Motor neuron (in vitro differentiated cells): ENCODE data around the gene KDSR. TPM values are rescaled to one million over a fixed set of nuclear protein-coding genes. Genes with fewer than 3 reads are reported as not detected.

ENCODE experiments used
- ATAC-seq, 8 experiments: fragments of 200-7000 bp; cut with Tn5 transposase; replicated peaks in 6 of 8; 2 replicates each; pipeline ENCODE4 v1.8.0; 2021; ENCODE audit warnings: mild to moderate bottlenecking in 8 of 8, moderate library complexity in 8 of 8
- H3K27ac ChIP-seq, 2 donors: fragments of 250-450 bp; sonication (Bioruptor Pico); 2 replicates each; pipeline ENCODE4 v1.9.0; 2021; ENCODE audit warnings: antibody characterized with exemption in 2 of 2, mild to moderate bottlenecking in 2 of 2, moderate library complexity in 1 of 2
- H3K4me1 ChIP-seq, 2 donors: fragments of 250-450 bp; sonication (Bioruptor Pico); replicated peaks in 1 of 2; 2 replicates each; pipeline ENCODE4 v1.6.1; 2021; ENCODE audit warnings: antibody characterized with exemption in 2 of 2, mild to moderate bottlenecking in 2 of 2, moderate library complexity in 1 of 2
- H3K4me3 ChIP-seq, 5 donors: fragments of 250-450 bp; sonication (Bioruptor Pico); 2 replicates each; pipeline ENCODE4 v1.9.0; 2021; ENCODE audit warnings: antibody characterized with exemption in 5 of 5, mild to moderate bottlenecking in 5 of 5, moderate library complexity in 4 of 5
- WGBS, 10 experiments: fragments of 450-650 bp; shearing (Covaris generic); methylation state at CpG; one replicate each; pipeline ENCODE4 v1.0.0; 2022; 5-methylcytosine and 5-hydroxymethylcytosine counted together
- in situ Hi-C, 9 experiments: fragments of 400-800 bp; cut with MboI; loops; one replicate each; pipeline ENCODE4 v1.15.0; 2021; ENCODE audit warnings: low sequenced_read_pairs in 9 of 9, low pct_unique_long_range_greater_than_20kb in 2 of 9; ENCODE audit not compliant: unreplicated experiment in 9 of 9
- total RNA-seq, 8 experiments: library from RNA; unstranded; fragments of 300-600 nt; gene quantifications; 2 replicates each; pipeline versions ENCODE4 v1.2.3 to v1.2.4, GENCODE V29; 2022

Gene KDSR
- total RNA-seq, result 10 to 100 TPM; 12.3 to 28.1 (median 21.4) TPM

DNA sequence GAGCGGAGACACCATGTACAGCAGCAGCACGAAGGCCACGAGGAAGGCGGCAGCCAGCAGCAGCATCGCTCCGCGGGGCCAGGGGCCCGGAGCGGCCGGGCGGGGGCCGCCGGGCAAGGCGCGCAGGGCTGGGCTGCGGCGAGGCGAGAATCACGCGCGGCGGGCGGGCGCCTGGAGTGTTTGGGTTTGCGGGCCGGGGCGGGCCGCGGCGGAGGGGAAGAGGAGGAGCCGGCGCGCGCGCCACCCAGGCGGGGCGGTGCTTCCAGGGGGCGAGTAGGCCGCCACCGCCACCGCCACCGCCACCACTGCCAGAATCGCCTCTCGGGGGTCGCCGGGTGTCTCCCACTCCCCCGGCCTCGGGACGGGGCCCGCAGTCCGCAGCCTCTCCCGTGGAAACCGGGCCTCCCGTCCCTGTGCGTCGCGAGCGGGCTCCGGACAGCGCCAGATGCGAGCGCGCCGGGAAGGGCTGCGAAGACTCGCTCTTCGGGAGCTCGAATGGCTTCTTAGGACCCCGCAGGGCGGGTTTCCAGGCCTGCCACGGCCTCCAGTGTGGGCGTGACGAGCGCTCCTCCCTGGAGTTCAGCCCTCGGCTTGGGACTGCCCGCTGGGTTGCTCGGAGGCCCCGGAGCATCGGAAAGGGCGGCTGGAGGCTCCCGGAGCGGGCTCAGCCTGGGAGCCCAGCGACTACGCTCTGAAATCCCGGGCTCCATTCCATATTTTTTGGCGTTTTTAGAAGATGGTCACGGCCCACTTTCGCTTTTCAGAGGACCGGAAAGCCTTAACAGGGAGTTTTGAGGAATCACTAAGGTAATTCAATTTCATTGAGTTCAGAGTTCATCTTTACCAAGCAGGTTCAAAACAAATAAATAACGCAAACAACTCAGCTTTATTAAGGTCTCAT is at the start of gene KDSR:
Gene KDSR (minus strand): TSS at position 154 of the 901 bp plus-strand sequence. CDS start 88 bp downstream, at position 66.
- H3K27ac ChIP-seq, result peak within 1 kb of the TSS; percentile 81 to 92
- in situ Hi-C loops, result no loop called here
- peak within 1 kb of the TSS; percentile 79 to 98 (median 85) for H3K4me3 ChIP-seq
- 0 to 10% (median 0%) methylated on average over 1 to 15 of the region's 90 CpGs; no CpG with 5 or more reads in 3 of the 10 experiments for WGBS, 10 experiments
- peaks cover 8 to 13% of the 10 kb centered on the region in 2 donors for H3K4me1 ChIP-seq
- peak; percentile 85 to 97 (median 94) for ATAC-seq

- peak in 2 of 8 experiments; percentile 21 to 25 for ATAC-seq
- WGBS, 10 experiments, result 29 to 100% (median 81%) methylated on average over 1 to 4 of the region's 4 CpGs; no CpG with 5 or more reads in 1 of the 10 experiments
- in situ Hi-C loops, result no loop called here
- Histone ChIP-seq H3K27ac (no peak overlapping the region), H3K4me1 (peaks cover 2 to 4% of the 10 kb centered on the region in 2 donors), H3K4me3 (no peak overlapping the region)
Measured at GRCh38 chr18:63412953-63413352, 45.9 kb upstream of the KDSR start.

DNA sequence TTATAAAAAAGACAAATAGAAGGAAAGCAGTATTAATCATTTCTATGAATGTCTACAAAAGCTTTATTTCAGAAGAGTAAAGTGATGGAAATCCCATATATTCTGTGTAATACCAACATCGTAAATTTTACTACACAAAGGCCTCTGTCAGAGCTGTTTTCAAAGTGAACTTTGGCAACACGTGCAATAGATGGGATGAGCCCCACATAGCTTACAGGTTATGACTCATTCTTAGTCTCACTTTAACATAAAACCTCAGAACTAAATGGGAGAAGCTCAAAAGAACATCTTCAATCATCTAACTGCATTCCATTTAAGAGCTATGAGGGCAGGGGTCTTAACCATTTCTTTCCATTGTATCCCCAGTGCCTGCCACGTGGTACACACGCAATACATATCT is 43.8 kb upstream of the KDSR start:
- in situ Hi-C loops, result no loop called here
- WGBS, 10 experiments, result 0 to 90% (median 44%) methylated on average over 1 to 4 of the region's 4 CpGs; no CpG with 5 or more reads in 1 of the 10 experiments
- ATAC-seq, result peak; percentile 30 to 88 (median 70)
- no peak overlapping the region for H3K27ac ChIP-seq
- H3K4me1 ChIP-seq, result peaks cover 2 to 4% of the 10 kb centered on the region in 2 donors
- no peak overlapping the region for H3K4me3 ChIP-seq

- Histone ChIP-seq H3K4me3 (no peak overlapping the region), H3K27ac (no peak overlapping the region), H3K4me1 (peaks cover 2 to 4% of the 10 kb centered on the region in 2 donors)
- peak in 2 of 8 experiments; percentile 40 to 41 for ATAC-seq
- in situ Hi-C loops, result no loop called here
- WGBS, 10 experiments, result 33 to 100% (median 91%) methylated on average over 1 to 5 of the region's 5 CpGs
Measured at GRCh38 chr18:63409301-63409700, 42.3 kb upstream of the KDSR start.

DNA sequence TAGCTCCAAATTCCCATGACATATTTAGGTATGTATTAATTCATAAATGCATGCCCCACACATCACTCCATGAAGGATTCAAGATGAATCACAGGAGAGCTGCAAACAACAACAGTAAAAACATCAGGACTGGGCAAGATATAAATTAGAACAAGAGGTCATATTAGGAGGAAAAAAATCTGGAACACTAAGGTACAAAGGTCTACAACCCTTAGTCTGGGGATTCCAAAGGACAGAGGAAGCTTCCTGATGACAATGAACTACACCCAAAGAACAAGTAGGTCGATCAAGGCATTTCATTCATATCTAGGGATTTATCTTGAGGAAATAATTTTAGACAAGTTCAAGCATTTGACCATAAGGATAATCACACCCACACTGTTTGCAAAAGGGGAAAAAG is 40.7 kb upstream of the KDSR start:
- peak in 1 of 8 experiments; percentile 24 for ATAC-seq
- WGBS, 10 experiments, result 33 to 90% (median 80%) methylated on average over 1 of the region's 1 CpG; no CpG with 5 or more reads in 3 of the 10 experiments
- in situ Hi-C loops, result no loop called here
- Histone ChIP-seq H3K27ac (no peak overlapping the region), H3K4me3 (no peak overlapping the region), H3K4me1 (peaks cover 2 to 4% of the 10 kb centered on the region in 2 donors)

DNA sequence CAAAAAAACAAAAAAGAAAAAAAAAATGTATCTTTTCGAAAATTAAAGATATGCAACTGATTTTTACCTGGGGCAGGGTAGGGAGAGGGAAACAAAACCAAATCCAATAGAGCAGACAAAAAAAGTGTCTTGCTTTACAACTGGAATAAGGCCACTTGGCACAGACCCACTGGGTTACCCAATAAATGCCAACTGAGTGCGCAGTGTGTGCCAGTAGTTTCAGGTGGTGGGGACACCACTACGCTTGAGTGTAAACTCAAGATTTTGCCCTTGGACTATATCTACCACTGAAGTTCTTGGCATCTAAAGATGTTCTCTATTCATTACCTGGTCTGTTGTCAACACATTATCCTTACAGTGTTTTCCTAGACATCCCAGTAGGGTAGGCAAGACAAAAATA is 39.0 kb upstream of the KDSR start:
- in situ Hi-C loops, result no loop called here
- Histone ChIP-seq H3K4me3 (no peak overlapping the region), H3K4me1 (peaks cover 2% of the 10 kb centered on the region in 2 donors), H3K27ac (no peak overlapping the region)
- 80 to 100% (median 100%) methylated on average over 1 to 3 of the region's 3 CpGs for WGBS, 10 experiments
- ATAC-seq, result no peak

GRCh38 chr18:63402246-63403162 is 35.5 kb upstream of the KDSR start:
- Histone ChIP-seq H3K4me3 (no peak overlapping the region), H3K27ac (no peak overlapping the region), H3K4me1 (no peaks in the 10 kb centered on the region)
- WGBS, 10 experiments, result 79 to 97% (median 95%) methylated on average over 2 to 8 of the region's 8 CpGs
- in situ Hi-C loops, result no loop called here
- peak in 2 of 8 experiments; percentile 46 to 55 for ATAC-seq

GRCh38 chr18:63399300-63399699 is 32.3 kb upstream of the KDSR start:
- ATAC-seq, result no peak
- no peak overlapping the region for H3K4me3 ChIP-seq
- in situ Hi-C loops, result no loop called here
- WGBS, 10 experiments, result 73 to 100% (median 94%) methylated on average over 2 to 3 of the region's 3 CpGs
- H3K4me1 ChIP-seq, result no peaks in the 10 kb centered on the region
- H3K27ac ChIP-seq, result no peak overlapping the region

- H3K27ac ChIP-seq, result no peak overlapping the region
- H3K4me3 ChIP-seq, result no peak overlapping the region
- in situ Hi-C loops, result no loop called here
- 83 to 100% (median 94%) methylated on average over 1 of the region's 1 CpG; no CpG with 5 or more reads in 2 of the 10 experiments for WGBS, 10 experiments
- ATAC-seq, result no peak
- H3K4me1 ChIP-seq, result no peaks in the 10 kb centered on the region
Measured at GRCh38 chr18:63397349-63397748, 30.3 kb upstream of the KDSR start.

DNA sequence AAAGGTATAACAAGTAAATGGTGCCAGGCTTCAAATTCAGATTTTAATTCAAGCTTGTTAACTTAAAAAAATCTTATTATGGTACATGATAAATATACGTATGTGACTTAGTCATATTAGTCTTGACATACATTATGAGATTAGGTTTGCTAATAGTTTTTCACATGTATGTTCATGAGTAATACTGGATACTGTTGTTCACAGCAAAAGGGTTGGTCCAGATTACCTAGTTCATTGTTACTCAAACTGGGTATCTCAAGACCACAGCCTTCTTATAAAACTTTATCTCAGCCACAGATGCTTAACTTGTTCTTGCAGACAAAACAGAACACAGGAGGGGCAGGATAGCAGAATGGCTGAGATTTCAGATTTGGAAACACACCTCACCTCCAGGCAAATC is 28.5 kb upstream of the KDSR start:
- in situ Hi-C loops, result no loop called here

GRCh38 chr18:63394954-63395353 is 27.9 kb upstream of the KDSR start:
- no peaks in the 10 kb centered on the region for H3K4me1 ChIP-seq
- no peak overlapping the region for H3K4me3 ChIP-seq
- WGBS, 10 experiments, result 89 to 100% (median 95%) methylated on average over 1 to 3 of the region's 3 CpGs
- no peak overlapping the region for H3K27ac ChIP-seq
- in situ Hi-C loops, result no loop called here
- ATAC-seq, result no peak

More for the DNA sequence above, 28.5 kb upstream of the KDSR start:
- ATAC-seq, result no peak
- WGBS, 10 experiments, result 75 to 100% (median 86%) methylated on average over 1 of the region's 1 CpG; no CpG with 5 or more reads in 3 of the 10 experiments
- H3K27ac ChIP-seq, result no peak overlapping the region
- no peak overlapping the region for H3K4me3 ChIP-seq
- no peaks in the 10 kb centered on the region for H3K4me1 ChIP-seq

DNA sequence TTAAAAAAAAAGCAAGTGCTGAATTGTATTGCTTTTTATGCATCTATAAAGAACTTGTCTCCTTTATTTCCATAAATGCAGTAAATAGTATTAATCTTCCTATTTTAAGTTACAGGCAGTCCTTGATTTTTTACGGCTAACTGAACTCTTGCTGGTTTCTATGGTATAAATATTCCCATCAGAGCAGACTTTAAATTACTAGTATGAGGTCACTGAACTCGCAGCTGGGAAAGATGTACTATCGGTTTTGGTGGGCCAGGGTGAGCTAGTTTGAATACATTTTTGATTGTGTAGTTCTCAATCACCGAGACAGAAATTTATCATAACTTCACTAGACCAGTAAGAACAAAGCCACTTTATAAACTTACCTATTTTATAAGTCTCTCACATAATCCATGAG is 20.9 kb upstream of the KDSR start:
- ATAC-seq, result no peak
- H3K27ac ChIP-seq, result no peak overlapping the region
- in situ Hi-C loops, result no loop called here
- WGBS, 10 experiments, result 66 to 100% (median 80%) methylated on average over 1 to 4 of the region's 4 CpGs; no CpG with 5 or more reads in 1 of the 10 experiments
- no peaks in the 10 kb centered on the region for H3K4me1 ChIP-seq
- H3K4me3 ChIP-seq, result no peak overlapping the region

DNA sequence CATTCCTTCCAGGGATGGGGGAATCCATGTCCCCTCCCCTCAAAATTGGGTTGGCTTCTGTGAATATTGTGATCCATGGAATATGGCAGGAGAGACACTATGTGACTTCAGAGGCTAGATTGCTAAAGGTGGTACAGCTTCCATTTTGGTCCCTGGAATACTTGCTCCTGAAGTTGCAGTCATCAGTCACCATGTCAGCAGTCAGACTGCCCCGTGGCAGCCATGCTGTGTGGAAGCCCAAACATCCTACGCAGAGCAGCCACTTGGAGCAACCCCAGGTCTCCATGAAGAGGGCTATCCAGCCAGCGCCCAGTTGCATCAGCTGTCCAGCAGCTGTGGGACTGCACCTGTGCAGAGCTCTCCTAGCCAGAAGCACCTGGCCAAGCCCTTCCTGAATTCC is 15.8 kb upstream of the KDSR start:
- Histone ChIP-seq H3K4me1 (no peaks in the 10 kb centered on the region), H3K27ac (no peak overlapping the region), H3K4me3 (no peak overlapping the region)
- ATAC-seq, result no peak
- 73 to 100% (median 83%) methylated on average over 2 to 3 of the region's 3 CpGs; no CpG with 5 or more reads in 5 of the 10 experiments for WGBS, 10 experiments
- in situ Hi-C loops, result no loop called here
